Thymus (tissue), 14 donors: ENCODE measurements around the gene ACSM2B. TPM values are rescaled to one million over a fixed set of nuclear protein-coding genes. Genes with fewer than 3 reads are reported as not detected.
"Not testable (repeated sequence)": the region's sequence is repeated elsewhere in the genome, so short reads cannot be mapped to it uniquely, and the experiment has no call there.

ENCODE experiments used
- DNase-seq, 9 donors: peaks; one replicate each; pipeline ENCODE4 v3.0.0-alpha.2; 2013; ENCODE audit warnings: low spot score in 9 of 9, low read depth in 6 of 9, missing footprints in 1 of 9
- H3K27ac ChIP-seq, 2 donors: one replicate each; pipeline ENCODE4 v1.5.1; 2013; ENCODE audit warnings: control low read depth in 1 of 2, low read depth in 1 of 2, low read length in 1 of 2, mild to moderate bottlenecking in 1 of 2, moderate library complexity in 1 of 2
- H3K27me3 ChIP-seq, 2 donors: one replicate each; pipeline ENCODE4 v1.5.1; 2013; ENCODE audit warnings: low read length in 1 of 2; ENCODE audit not compliant: control insufficient read depth in 2 of 2, insufficient read depth in 1 of 2
- H3K36me3 ChIP-seq, 2 donors: one replicate each; pipeline ENCODE4 v1.5.1; 2013; ENCODE audit warnings: low read length in 1 of 2, mild to moderate bottlenecking in 1 of 2, moderate library complexity in 1 of 2; ENCODE audit not compliant: control insufficient read depth in 2 of 2, insufficient read depth in 2 of 2
- H3K4me1 ChIP-seq, 2 donors: one replicate each; pipeline ENCODE4 v1.5.1; 2013; ENCODE audit warnings: low read length in 2 of 2; ENCODE audit not compliant: control insufficient read depth in 2 of 2, insufficient read depth in 2 of 2
- H3K4me3 ChIP-seq, 2 donors: one replicate each; pipeline ENCODE4 v1.5.1; 2013; ENCODE audit warnings: low read length in 2 of 2, control low read depth in 1 of 2, mild to moderate bottlenecking in 1 of 2
- H3K9me3 ChIP-seq, 2 donors: one replicate each; pipeline ENCODE4 v1.5.1; 2013; ENCODE audit warnings: low read length in 1 of 2, mild to moderate bottlenecking in 1 of 2; ENCODE audit not compliant: control insufficient read depth in 2 of 2, insufficient read depth in 1 of 2
- WGBS: extraction: QIAGEN DNeasy Blood & Tissue Kit; methylation state at CpG from one replicate; pipeline ENCODE4 v1.1.7; 2013; 5-methylcytosine and 5-hydroxymethylcytosine counted together
- long read RNA-seq, 10 donors: transcript quantifications; one replicate each; lab custom pipeline, GENCODE V29; 2026
- polyA plus RNA-seq: library from polyadenylated mRNA; stranded (reverse); fragments of 200-250 nt; gene quantifications from one replicate; pipeline ENCODE4 v1.2.3, GENCODE V29; 2013
- total RNA-seq: library from RNA; stranded (reverse); fragments of 120-200 nt; gene quantifications from one replicate; pipeline ENCODE4 v1.2.4, GENCODE V29; 2013
- donor health status: healthy.

ACSM2B gene
- total RNA-seq (not detected), polyA plus RNA-seq (0.23 TPM)
- long read RNA-seq, donor 1, result 0 reads
- long read RNA-seq, donor 2, result 0 reads
- long read RNA-seq, donor 3, result 0 reads
- long read RNA-seq, donor 4, result 0 reads
- long read RNA-seq, donor 5, partial matches to known transcripts, result 0 of 2 reads
- long read RNA-seq, donor 5, other reads (novel, unspliced or antisense), result 0 of 2 reads
- long read RNA-seq, donor 6, result 0 reads
- long read RNA-seq, donor 7, result 0 reads
- long read RNA-seq, donor 8, result 0 reads
- long read RNA-seq, donor 9, result 0 reads
- long read RNA-seq, donor 10, result 0 reads

- 86% methylated on average over 2 of the region's 2 CpGs for WGBS
- not testable (repeated sequence) for DNase-seq, H3K4me3 ChIP-seq, H3K27ac ChIP-seq, H3K27me3 ChIP-seq, H3K4me1 ChIP-seq, H3K9me3 ChIP-seq, H3K36me3 ChIP-seq
These were observed at the start of gene ACSM2B for GRCh38 chr16:20576145-20576544. Gene ACSM2B (minus strand): TSS chr16:20576367. CDS start chr16:20564845, 11,522 bp downstream.

GRCh38 chr16:20624882-20625807, 49.0 kb upstream of the ACSM2B start:
- Histone ChIP-seq H3K4me3 (no peak overlapping the region), H3K36me3 (no peaks in the 10 kb centered on the region), H3K9me3 (no peaks in the 10 kb centered on the region), H3K4me1 (no peaks in the 10 kb centered on the region), H3K27ac (no peak overlapping the region), H3K27me3 (no peaks in the 10 kb centered on the region)
- 97% methylated on average over 18 of the region's 18 CpGs for WGBS
- DNase-seq, result no peak

- WGBS, result 94% methylated on average over 1 of the region's 1 CpG
- Histone ChIP-seq H3K4me3 (no peak overlapping the region), H3K27ac (no peak overlapping the region), H3K9me3 (no peaks in the 10 kb centered on the region), H3K4me1 (no peaks in the 10 kb centered on the region), H3K36me3 (no peaks in the 10 kb centered on the region), H3K27me3 (no peaks in the 10 kb centered on the region)
- no peak for DNase-seq
These were observed 48.0 kb upstream of the ACSM2B start for GRCh38 chr16:20624205-20624604.

- H3K36me3 ChIP-seq, result no peaks in the 10 kb centered on the region
- no peak overlapping the region for H3K4me3 ChIP-seq
- no peaks in the 10 kb centered on the region for H3K4me1 ChIP-seq
- no peaks in the 10 kb centered on the region for H3K9me3 ChIP-seq
- no peak overlapping the region for H3K27ac ChIP-seq
- H3K27me3 ChIP-seq, result no peaks in the 10 kb centered on the region
- DNase-seq, result no peak
These were observed 46.3 kb upstream of the ACSM2B start for GRCh38 chr16:20622498-20622870.

DNA sequence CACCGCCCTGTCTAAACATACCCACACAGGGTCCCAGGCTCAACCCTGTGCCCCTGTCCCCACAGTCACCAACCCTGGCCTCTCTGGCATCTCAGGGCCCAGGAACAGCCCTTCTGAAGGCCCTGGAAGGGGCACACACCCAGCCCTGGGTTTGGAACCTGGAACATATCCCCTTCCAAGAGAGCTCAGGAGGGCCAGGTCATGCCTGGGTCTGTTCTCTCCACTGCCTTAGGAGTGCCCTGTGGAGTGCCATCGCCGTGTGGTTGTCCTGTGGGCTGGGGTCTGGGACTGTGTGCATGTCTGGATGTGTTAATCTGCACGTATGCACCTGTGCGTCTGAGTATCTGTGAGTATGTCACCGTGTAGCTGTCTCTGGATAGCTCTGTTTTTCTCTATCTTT, 45.2 kb upstream of the ACSM2B start:
- no peak for DNase-seq
- Histone ChIP-seq H3K9me3 (no peaks in the 10 kb centered on the region), H3K4me1 (no peaks in the 10 kb centered on the region), H3K4me3 (no peak overlapping the region), H3K27me3 (no peaks in the 10 kb centered on the region), H3K36me3 (no peaks in the 10 kb centered on the region), H3K27ac (no peak overlapping the region)
- WGBS, result 93% methylated on average over 6 of the region's 6 CpGs

DNA sequence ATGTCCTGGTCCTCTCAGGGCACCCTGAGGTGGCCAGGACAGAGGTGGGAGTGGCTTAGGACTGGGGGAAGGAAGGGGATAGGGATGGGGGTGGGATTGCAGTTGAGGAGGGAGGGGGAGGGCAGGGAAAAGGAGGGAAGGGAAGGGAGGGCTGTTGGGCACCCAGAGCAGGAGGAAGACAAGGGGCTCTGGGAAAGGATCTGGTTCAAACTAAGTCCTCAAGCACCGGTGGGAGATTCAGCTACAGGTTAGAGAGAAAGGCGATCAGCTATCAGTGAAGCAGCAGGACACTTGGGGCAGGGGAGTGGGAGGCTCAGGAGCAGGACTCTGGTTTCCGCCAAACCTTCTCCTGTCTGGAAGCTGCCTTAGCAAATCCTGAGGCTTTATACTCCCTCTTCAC, 44.6 kb upstream of the ACSM2B start:
- no peaks in the 10 kb centered on the region for H3K4me1 ChIP-seq
- no peak for DNase-seq
- H3K27ac ChIP-seq, result no peak overlapping the region
- no peaks in the 10 kb centered on the region for H3K9me3 ChIP-seq
- no peaks in the 10 kb centered on the region for H3K27me3 ChIP-seq
- WGBS, result 92% methylated on average over 3 of the region's 3 CpGs
- H3K4me3 ChIP-seq, result no peak overlapping the region
- no peaks in the 10 kb centered on the region for H3K36me3 ChIP-seq

DNA sequence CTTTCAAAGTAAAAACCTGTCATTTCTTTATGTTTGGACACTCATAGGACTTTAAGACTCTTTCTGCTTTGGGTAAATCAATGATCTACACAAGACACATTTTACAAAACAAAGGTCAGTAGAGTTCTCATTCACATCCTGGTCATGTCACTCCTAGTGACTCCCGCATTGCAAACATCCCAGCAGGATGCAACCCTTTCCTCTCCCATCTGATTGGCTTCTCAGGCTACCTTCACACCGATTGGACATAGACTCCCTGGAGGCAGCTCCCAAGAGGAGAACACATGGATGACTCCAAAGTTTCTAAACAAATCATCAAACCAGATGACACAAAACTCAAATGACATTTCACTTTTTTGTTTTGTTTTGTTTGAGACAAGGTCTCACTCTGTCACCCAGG, 43.8 kb upstream of the ACSM2B start:
- WGBS, result 84% methylated on average over 2 of the region's 2 CpGs
- H3K27me3 ChIP-seq, result no peaks in the 10 kb centered on the region
- DNase-seq, result no peak

DNA sequence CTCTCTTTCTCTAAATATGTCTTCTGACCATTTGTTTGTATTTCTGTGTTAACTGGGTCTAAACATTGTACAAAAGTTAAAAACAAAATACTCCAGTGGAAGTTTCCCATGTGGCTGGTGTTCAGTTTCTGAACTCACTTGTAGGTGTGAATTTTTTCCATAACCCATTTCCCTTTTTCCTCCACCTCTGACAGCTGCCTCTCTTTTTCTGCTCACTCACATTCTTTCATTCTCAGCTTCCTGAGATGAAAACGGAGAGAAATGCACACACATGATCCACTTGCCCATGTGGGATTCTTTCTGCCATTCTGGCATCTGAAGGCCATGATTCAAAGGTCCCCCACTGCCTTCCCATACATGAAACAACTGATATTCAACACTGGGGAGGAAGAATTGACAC, 41.1 kb upstream of the ACSM2B start:
- Histone ChIP-seq H3K36me3 (no peaks in the 10 kb centered on the region), H3K4me3 (no peak overlapping the region), H3K9me3 (no peaks in the 10 kb centered on the region), H3K27ac (no peak overlapping the region), H3K4me1 (no peaks in the 10 kb centered on the region), H3K27me3 (no peaks in the 10 kb centered on the region)
- WGBS, result 68% methylated on average over 1 of the region's 1 CpG
- DNase-seq, result no peak

More for the DNA sequence above, 43.8 kb upstream of the ACSM2B start:
- H3K4me3 ChIP-seq, result no peak overlapping the region
- no peaks in the 10 kb centered on the region for H3K9me3 ChIP-seq
- H3K27ac ChIP-seq, result no peak overlapping the region
- no peaks in the 10 kb centered on the region for H3K4me1 ChIP-seq
- no peaks in the 10 kb centered on the region for H3K36me3 ChIP-seq
